NCI-H146 treated with DMSO at 0.1 percent for 48 hours (cell line): ENCODE results near the gene EVA1C.
"Not testable (repeated sequence)": the region's sequence is repeated elsewhere in the genome, so short reads cannot be mapped to it uniquely, and the experiment has no call there.

Experiments
- DNase-seq: peaks from one replicate; lab custom pipeline; 2025; ENCODE audit not compliant: unreplicated experiment; lab: John Stamatoyannopoulos, UW

Gene EVA1C

DNA sequence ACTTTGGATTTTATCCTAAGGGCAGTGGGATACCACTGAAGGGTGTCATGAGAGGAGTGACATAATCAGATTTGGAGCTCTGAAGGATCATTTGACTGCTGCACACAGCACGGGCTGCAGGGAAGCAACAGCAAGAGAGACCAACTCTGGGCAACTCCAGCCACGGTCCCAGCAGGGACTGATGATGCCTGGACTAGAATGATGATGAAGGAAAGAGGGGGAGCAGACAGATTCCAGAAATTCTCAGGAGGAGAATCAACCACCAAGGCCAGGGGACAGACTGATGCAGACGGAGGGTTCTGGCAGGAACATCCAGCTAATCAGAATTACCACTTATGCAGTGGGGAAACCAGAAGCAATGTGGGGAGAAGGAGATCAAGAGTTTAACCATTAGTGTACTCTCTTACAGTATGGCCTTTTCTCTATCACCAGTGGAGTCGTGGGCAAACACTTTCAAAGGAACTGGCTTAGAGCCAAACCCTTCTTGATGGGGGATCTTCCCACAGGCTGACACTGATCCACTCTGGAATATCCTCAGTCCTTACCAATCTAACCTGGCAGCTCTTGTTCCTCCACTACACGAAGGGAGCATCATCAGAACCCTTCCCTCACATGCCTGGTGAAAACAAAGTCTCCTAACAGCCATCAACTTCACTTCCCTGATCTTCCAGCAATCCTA, 23.0 kb upstream of the EVA1C start:
- no peak for DNase-seq

DNA sequence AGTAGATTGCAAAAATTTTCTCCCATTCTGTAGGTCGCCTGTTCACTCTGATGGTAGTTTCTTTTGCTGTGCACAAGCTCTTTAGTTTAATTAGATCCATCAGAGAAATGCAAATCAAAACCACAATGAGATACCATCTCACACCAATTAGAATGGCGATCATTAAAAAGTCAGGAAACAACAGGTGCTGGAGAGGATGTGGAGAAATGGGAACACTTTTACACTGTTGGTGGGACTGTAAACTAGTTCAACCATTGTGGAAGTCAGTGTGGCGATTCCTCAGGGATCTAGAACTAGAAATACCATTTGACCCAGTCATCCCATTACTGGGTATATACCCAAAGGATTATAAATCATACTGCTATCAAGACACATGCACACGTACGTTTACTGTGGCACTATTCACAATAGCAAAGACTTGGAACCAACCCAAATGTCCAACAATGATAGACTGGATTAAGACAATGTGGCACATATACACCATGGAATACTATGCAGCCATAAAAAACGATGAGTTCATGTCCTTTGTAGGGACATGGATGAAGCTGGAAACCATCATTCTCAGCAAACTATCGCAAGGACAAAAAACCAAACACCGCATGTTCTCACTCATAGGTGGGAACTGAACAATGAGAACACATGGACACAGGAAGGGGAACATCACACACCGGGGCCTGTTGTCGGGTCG, 21.8 kb upstream of the EVA1C start:
- DNase-seq, result not testable (repeated sequence)

DNA sequence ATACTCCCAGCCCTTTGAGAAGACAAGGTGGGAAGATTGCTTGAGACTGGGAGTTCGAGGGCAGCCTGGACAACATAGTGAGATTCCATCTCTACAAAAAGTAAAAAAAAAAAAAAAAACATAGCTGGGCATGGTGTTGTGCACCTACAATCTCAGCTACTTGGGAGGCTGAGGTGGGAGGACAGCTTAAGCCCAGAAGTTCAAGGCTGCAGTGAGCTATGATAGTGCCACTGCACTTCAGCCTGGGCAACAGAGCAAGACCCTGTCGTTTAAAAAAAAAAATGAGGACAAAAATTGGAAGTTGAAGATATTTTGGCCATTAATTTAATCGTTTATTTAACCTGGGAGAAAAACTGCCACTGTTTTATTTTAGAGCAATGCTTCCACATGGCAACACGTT, 20.8 kb upstream of the EVA1C start:
- no peak for DNase-seq

DNA sequence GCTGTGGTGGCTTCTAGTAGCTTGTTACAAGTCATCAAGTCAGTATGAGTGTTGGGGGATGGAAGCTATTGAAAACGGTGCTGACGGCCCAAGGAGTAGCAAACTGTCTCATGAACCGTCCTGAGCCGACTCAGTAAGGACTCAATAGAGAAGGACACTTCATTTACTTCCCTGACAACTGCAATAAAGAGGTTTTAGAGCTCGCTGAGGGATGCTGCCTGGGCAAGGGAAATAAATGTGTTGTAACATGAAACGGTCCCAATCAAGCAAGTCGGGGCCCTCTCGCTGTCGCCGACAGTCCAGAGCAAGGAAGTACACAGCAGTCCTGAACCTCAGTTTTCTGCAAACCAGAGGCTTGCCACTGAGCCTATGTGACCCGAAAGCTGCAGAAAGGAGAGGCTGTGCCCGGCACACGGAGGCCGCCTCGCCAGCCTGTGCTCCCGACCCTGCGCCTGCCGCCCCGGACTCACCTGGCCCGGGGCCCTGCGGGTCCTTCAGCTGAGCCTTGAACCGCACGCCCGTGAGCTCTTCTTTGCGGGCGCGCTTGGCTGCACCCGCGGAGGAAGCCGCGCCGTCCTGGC, 20.1 kb upstream of the EVA1C start:
- no peak for DNase-seq

- DNase-seq, result peak; percentile 55
Measured at GRCh38 chr21:32392880-32393676, 19.4 kb upstream of the EVA1C start, which contains the start of gene URB1. Gene URB1, minus strand, starts transcription at chr21:32393012. Its CDS starts 102 bp downstream, at chr21:32392910.

GRCh38 chr21:32393677-32394001, 18.9 kb upstream of the EVA1C start:
- no peak for DNase-seq

DNA sequence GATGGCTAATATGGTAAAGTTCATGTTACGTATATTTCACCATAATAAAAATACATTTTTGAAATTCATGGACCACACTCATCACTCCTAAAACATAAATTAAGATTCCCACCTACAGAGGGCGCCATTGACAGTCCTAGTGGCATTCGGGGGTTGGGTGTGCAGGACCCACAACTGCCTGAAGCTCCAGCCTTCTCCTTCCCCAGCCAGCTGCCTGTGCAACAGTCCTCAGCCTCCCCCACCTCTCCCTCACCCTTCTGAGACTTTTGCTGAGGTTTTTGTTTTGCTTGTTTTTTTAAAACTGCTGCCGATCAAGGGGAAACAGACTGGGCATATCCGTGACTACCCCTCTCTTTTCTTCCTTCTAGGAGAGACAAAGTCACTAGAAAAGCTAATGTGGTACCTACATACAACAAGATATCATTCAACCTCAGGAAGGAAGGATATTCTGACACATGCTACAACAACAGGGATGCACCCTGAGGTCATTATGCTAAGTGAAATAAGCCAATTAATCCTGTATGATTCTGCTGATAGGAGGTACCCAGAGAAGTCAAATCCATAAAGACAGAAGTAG, 9.2 kb upstream of the EVA1C start:
- DNase-seq, result peak; percentile 9

DNA sequence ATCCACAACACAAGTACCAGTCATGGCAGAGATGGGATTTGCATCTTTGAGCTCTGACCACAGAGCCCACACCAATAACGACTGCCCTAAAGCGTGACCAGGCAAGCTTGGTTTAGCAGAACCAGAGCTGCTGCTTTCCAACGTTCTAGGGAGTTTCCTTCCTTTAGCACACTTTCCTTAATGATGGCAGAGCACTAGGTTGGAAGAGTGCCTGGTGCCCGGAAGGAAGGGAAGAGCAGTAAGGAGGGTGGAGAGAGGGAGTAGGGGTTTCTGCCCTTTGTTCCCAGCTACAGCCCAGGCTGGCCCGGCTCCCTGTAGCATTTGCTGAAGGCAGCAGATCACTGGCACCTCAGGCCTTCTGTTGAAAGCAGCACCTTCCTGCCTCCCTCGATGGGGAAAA, 6.1 kb upstream of the EVA1C start:
- DNase-seq, result no peak

GRCh38 chr21:32410291-32410690, 2.2 kb upstream of the EVA1C start:
- no peak for DNase-seq

DNA sequence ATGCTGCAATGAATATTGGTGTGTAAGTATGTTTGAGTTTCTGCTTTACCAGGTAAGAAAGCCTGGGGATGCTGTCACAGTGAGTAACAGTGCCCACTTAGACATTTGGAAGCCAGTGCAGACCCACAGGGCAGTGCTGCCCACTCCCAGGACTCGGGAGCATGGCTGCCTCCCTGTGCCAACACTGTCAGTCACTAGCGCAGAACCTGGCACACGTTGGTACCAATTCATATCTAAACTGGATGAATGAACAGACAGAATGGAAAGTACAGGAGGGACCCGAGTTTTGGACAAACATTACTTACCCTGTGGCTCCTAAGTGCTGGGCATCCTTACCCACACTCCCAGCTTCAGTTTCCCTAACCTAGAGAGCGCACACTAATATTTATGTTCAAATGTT, 1.6 kb upstream of the EVA1C start:
- no peak for DNase-seq

GRCh38 chr21:32411350-32412161, 950 bp upstream of the EVA1C start:
- no peak for DNase-seq

GRCh38 chr21:32413015-32413504, 554 bp downstream of the EVA1C start:
- DNase-seq, result no peak

DNA sequence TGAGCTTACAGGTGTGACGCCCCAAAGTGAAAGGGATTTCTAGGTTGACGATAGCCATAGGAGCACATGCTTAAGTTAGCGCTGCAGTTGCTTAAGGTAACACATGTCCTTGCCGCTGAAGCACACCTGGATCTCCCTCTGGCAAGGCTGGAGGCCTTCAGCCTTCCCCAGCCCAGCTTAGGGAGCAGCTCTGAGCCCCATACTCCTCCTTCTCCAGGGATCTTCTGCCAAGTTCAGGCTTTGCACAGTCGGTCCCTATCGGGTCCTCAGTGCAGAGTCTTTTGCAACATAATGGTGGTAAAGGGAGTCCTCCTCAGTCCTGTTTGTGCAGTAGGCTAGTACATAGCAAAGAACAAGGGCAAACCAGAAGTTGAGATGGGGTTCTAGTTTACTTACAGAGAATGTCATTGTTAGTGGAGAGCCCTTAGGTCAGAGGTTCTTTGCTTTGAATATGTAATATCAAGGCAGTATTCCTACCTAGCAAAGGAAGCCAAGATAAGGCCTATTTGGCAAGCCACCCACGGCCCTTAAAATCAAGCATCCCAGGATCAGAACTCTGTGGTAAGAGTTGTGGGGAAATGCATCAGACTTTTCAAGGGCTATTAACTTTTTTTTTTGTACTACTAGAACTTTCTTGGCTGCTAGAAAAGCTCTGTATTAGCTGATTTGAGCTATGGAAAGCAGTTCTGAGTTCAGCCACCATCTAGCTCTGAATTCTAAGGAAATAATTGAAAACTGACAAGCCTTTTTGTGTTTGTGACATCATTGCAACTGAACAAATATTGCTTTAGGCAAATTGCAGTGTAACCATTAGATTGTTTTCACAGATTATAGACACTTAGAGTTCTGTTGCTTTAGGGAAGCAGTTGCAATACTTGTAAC, 1.4 kb downstream of the EVA1C start:
- peak; percentile 25 for DNase-seq

DNA sequence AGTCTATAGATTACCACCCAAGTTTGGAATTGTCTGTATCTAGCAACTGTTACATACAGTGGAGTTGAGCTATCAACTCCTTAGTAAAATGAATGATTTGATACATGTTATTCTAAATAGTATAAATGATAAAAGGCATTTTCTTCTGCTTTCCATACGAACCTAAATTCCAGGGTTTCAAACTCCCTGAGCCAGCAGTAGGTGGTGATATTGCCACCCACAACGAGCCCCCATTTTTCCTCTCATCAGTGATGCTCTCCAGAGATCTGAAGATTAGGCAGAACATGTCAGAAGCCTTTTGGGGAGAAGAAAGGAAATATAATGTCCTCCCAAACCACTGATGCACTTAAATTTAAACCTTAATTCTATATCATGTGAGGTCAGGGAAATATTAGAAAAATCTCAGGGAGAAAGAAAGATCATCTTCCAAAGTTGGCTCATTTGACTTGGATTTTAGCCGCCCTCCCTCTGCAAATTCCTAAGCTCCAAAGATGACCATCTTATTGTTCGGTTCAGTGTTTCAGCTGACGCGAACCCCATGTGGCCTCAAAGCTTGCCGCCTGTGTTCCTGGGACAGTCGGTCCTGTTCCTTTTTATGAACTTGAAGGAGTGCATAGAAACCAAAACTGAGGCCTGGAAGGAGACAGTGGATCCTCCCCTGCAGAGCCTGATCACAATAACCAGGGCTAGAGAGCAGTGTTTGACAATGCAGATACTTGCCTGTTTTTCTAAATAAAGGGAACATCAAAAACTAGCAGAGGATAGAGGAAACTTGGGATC, 2.3 kb downstream of the EVA1C start:
- no peak for DNase-seq

DNA sequence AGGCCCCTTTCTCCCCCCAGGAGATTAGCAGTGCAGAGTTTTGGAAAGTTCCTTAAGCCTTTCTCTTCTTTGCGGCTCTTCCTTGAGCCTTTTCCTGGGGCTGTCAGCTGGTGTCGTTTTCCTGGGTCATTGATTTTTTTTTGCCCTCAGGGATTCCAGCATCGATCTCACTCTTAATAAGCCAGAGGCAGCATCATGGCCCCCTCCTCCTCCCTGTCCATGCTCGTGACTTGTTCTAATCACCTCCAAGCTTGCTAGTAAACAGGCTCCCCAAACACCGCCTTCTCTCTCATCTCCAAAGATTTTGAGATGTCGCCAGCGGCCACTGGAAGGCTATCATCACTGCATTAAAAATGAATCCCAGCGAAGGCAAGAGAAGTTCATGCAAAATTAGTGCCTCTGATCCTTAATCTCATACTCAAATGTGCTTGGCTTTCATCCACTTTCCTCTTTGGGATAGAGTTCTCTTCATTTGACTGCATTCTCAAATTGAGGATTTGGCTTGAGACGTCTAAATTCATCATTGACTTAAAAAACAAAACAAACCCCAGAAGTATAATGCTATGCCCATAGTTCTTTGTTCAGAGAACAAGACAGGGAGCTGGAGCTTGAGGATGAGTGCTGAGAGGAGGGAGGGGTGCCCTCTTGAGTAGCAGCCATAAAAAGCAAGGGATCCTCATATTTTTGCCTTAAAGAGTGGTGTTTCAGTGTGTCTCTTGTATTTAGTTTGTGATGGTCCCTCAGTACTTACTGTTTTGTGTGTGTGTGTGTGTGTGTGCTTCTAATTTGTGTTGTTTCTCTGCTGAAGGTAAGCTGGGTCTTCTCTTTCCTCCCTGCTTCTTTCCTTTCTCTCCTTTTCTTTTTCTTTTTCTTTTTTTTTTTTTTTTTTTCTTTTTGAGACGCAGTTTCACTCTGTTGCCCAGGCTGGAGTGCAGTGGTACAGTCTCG, 3.2 kb downstream of the EVA1C start:
- DNase-seq, result peak; percentile 59

DNA sequence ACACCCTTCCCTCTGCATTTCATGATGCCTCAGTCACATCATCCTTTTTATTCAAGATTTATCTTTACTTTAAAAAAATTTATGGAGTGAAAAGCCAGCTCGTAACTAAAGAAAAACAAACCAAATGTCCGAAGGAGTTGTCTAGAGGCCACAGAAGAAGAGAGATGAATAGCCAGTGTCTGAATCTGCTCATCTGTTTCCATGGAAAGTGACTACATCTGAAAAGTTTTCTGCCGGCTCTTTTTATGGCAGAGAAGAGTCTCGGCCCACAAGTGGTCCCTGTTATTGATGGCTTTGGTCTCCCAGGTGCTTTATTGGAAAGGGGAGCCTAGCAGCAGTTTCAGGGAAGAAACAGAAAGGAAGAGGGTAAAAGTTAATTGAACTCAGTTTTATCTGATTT, 5.6 kb downstream of the EVA1C start:
- no peak for DNase-seq

DNA sequence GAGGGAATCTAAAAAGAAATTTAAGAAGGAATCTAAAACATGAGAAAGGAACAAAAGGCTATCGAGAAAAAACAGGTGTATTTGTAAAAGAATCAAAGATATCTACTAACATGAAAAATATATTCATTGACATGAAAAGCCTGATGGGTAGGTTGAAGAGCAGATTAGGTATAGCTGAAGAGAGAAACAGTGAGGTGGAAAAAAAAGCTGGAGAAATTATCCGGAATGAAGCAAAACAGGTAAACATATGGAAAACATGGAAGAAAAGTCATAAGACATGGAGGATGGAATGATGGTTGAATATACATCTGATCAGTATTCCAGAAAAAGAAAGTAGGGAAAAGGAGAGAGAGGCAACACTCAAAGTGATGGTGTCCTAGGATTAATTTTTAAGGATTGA, 9.6 kb downstream of the EVA1C start:
- no peak for DNase-seq
